BE2C (cell line): Measurements from ENCODE around the gene TAF1A.

Source experiments
- DNase-seq: peaks from one replicate; pipeline ENCODE4 v3.0.0-alpha.2; 2020
- H3K27me3 ChIP-seq: fragments of 250-450 bp; sonication (Bioruptor Pico); 2 replicates; pipeline ENCODE4 v1.5.1; 2020; ENCODE audit warnings: mild to moderate bottlenecking
- H3K36me3 ChIP-seq: fragments of 250-450 bp; sonication (Bioruptor Pico); 2 replicates; pipeline ENCODE4 v1.5.1; 2020; ENCODE audit warnings: mild to moderate bottlenecking
- H3K4me1 ChIP-seq: fragments of 250-450 bp; sonication (Bioruptor Pico); 2 replicates; pipeline ENCODE4 v1.5.1; 2020
- H3K4me3 ChIP-seq: 2 replicates; pipeline ENCODE4 v1.5.1; 2011; ENCODE audit warnings: low read depth, low read length
- H3K9me3 ChIP-seq: fragments of 250-450 bp; sonication (Bioruptor Pico); 2 replicates; pipeline ENCODE4 v1.5.1; 2020
- CTCF ChIP-seq: IDR thresholded peaks from 2 replicates; pipeline ENCODE4 v1.5.1; 2012; ENCODE audit warnings: mild to moderate bottlenecking, low read depth, low read length

The TAF1A gene

GRCh38 chr1:222523852-222524251 is 65.9 kb downstream of the TAF1A start:
- H3K4me1 ChIP-seq: no peaks in the 10 kb centered on the region
- no peaks in the 10 kb centered on the region for H3K36me3 ChIP-seq
- H3K9me3 ChIP-seq: no peaks in the 10 kb centered on the region
- H3K27me3 ChIP-seq: no peaks in the 10 kb centered on the region
- H3K4me3 ChIP-seq: no peak overlapping the region
- no peak for TF ChIP-seq CTCF
- DNase-seq: no peak

GRCh38 chr1:222522105-222522915 is 67.4 kb downstream of the TAF1A start:
- no peaks in the 10 kb centered on the region for H3K9me3 ChIP-seq
- H3K4me3 ChIP-seq: no peak overlapping the region
- no peak for TF ChIP-seq CTCF
- no peaks in the 10 kb centered on the region for H3K36me3 ChIP-seq
- DNase-seq: no peak
- no peaks in the 10 kb centered on the region for H3K27me3 ChIP-seq
- H3K4me1 ChIP-seq: no peaks in the 10 kb centered on the region

GRCh38 chr1:222521299-222522104 is 68.2 kb downstream of the TAF1A start:
- Histone ChIP-seq H3K4me3 (no peak overlapping the region), H3K27me3 (no peaks in the 10 kb centered on the region), H3K9me3 (no peaks in the 10 kb centered on the region), H3K4me1 (no peaks in the 10 kb centered on the region), H3K36me3 (no peaks in the 10 kb centered on the region)
- TF ChIP-seq CTCF: no peak
- DNase-seq: no peak
